ENCODE results near the gene DUOXA2.
"Not testable (repeated sequence)": the region's sequence is repeated elsewhere in the genome, so short reads cannot be mapped to it uniquely, and the experiment has no call there.

DUOXA2 gene

GRCh38 chr15:45097466-45097865 lies 16.7 kb upstream of the DUOXA2 start:
- DNase-seq = no peak

- no peak for DNase-seq
Observed at GRCh38 chr15:45099549-45100165, 14.5 kb upstream of the DUOXA2 start.

GRCh38 chr15:45100884-45101625 lies 13.1 kb upstream of the DUOXA2 start:
- no peak for DNase-seq

- DNase-seq = no peak
Observed at GRCh38 chr15:45101749-45102148, 12.4 kb upstream of the DUOXA2 start.

GRCh38 chr15:45102226-45102625 lies 11.9 kb upstream of the DUOXA2 start:
- no peak for DNase-seq

- DNase-seq = not testable (repeated sequence)
Observed at GRCh38 chr15:45104170-45104569, 10.0 kb upstream of the DUOXA2 start.

- no peak for DNase-seq
Observed at GRCh38 chr15:45105586-45105985, 8.5 kb upstream of the DUOXA2 start.

- no peak for DNase-seq
Observed at GRCh38 chr15:45106002-45106790, 7.9 kb upstream of the DUOXA2 start.

GRCh38 chr15:45107941-45108630 lies 6.0 kb upstream of the DUOXA2 start:
- DNase-seq = no peak

GRCh38 chr15:45110256-45110820 lies 3.8 kb upstream of the DUOXA2 start:
- no peak for DNase-seq

- no peak for DNase-seq
Observed at GRCh38 chr15:45111390-45112142, 2.6 kb upstream of the DUOXA2 start.

GRCh38 chr15:45112143-45112590 lies 2.0 kb upstream of the DUOXA2 start:
- no peak for DNase-seq

GRCh38 chr15:45112591-45113379 lies 1.3 kb upstream of the DUOXA2 start:
- no peak for DNase-seq

GRCh38 chr15:45113380-45113990 lies 641 bp upstream of the DUOXA2 start:
- DNase-seq = no peak

GRCh38 chr15:45114751-45115085 lies 592 bp downstream of the DUOXA2 start:
- DNase-seq = no peak

GRCh38 chr15:45115312-45115820 lies 1.2 kb downstream of the DUOXA2 start:
- no peak for DNase-seq

GRCh38 chr15:45116006-45116481 lies 1.9 kb downstream of the DUOXA2 start:
- no peak for DNase-seq

GRCh38 chr15:45116482-45117307 lies 2.6 kb downstream of the DUOXA2 start:
- DNase-seq = no peak

GRCh38 chr15:45117308-45118130 lies 3.4 kb downstream of the DUOXA2 start:
- DNase-seq = no peak

Data from CD4-positive, alpha-beta T cell treated with Interleukin-17A for 1 hour (primary cell).